ENCODE results near the gene C1R. TPM values are rescaled to one million over a fixed set of nuclear protein-coding genes. Genes with fewer than 3 reads are reported as not detected.

C1R gene
- polyA plus RNA-seq, 3 donors = 0.14 to 0.88 TPM; not detected in 1

DNA sequence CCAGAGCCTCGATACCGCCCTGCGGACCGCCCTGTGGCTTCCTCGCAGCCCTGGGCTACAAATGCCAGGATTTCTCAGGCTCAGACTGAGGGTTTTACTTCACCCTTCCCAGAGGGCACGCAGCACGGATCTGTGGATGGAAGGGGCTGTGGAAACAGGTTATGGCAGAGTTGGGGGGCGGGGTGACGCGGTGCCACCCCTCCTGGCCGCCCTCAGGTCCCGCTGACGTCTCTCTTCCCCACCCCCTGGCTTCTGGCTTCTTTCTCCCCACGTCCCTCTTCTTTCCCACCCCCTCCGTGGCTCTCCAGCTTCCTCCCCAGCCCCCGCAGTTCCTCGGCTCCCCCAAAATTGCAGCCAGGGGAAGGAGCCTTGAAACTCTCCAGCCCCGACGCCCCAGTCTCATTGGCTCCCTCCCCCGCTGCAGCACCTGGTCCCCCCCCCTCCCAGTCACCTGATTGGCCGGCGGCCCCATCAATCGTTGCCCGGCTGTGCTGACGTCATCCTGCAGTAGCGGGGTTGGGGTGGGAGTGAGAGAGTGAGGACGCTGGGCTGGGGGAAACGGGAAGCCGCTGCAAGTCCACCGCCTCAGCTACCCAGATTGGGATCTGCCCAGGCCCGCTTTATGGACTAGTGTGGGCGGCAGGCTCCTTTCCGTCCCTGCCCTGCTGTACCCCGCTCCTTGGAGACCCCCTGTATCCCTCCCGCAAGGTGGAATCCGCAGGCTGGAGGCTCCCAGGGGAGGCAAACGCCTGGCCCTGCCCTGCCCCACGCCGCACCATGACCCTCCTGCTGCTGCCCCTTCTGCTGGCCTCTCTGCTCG is 37.8 kb upstream of the C1R start, which contains the start of gene CLSTN3:
TSS of gene CLSTN3 (plus strand) at position 500 of the 820 bp plus-strand sequence. CDS start at position 778, 278 bp downstream.
- H3K79me2 ChIP-seq (ENCODE audit: insufficient read depth, low read length) = no peaks in the 10 kb centered on the region
- intact Hi-C loops (cut with micrococcal nuclease) = no loop called here
- peak within 1 kb of the TSS; percentile 38 for H3K9ac ChIP-seq (ENCODE audit: insufficient read depth, low read length, poor library complexity, severe bottlenecking)
- H3K9me3 Mint-ChIP-seq = peaks cover 0 to 17% (median 6%) of the 10 kb centered on the region in 7 donors
- peaks cover 26 to 27% of the 10 kb centered on the region in 2 donors for H3K4me1 ChIP-seq (ENCODE audit: control insufficient read depth in 1 of 2, insufficient read depth in 2 of 2, low read length in 2 of 2)
- H4K20me1 ChIP-seq (ENCODE audit: insufficient read depth, low read length) = no peaks in the 10 kb centered on the region
- peaks cover 44 to 51% (median 45%) of the 10 kb centered on the region in 3 donors for H3K27me3 Mint-ChIP-seq (ENCODE audit: low read depth in 3 of 3)
- peak within 1 kb of the TSS; percentile 72 for H2AFZ ChIP-seq (ENCODE audit: insufficient read depth, low read depth, low read length, poor library complexity, severe bottlenecking)
- H3K4me3 Mint-ChIP-seq = peak within 1 kb of the TSS; percentile 73 to 91
- H3K4me2 ChIP-seq (replicated peaks; ENCODE audit: extremely low read depth, low read length, poor library complexity, severe bottlenecking) = peak within 1 kb of the TSS; percentile 81
- peaks cover 31% of the 10 kb centered on the region for H3K4me1 Mint-ChIP-seq
- peaks cover 19 to 43% of the 10 kb centered on the region in 2 donors for H3K27me3 ChIP-seq (ENCODE audit: control insufficient read depth in 2 of 2, insufficient read depth in 2 of 2, low read length in 2 of 2)
- peak within 1 kb of the TSS in 3 of 7 donors; percentile 36 to 82 (median 50) for H3K27ac Mint-ChIP-seq
- TF ChIP-seq, protein P1, sequence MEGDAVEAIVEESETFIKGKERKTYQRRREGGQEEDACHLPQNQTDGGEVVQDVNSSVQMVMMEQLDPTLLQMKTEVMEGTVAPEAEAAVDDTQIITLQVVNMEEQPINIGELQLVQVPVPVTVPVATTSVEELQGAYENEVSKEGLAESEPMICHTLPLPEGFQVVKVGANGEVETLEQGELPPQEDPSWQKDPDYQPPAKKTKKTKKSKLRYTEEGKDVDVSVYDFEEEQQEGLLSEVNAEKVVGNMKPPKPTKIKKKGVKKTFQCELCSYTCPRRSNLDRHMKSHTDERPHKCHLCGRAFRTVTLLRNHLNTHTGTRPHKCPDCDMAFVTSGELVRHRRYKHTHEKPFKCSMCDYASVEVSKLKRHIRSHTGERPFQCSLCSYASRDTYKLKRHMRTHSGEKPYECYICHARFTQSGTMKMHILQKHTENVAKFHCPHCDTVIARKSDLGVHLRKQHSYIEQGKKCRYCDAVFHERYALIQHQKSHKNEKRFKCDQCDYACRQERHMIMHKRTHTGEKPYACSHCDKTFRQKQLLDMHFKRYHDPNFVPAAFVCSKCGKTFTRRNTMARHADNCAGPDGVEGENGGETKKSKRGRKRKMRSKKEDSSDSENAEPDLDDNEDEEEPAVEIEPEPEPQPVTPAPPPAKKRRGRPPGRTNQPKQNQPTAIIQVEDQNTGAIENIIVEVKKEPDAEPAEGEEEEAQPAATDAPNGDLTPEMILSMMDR (IDR thresholded peaks at IDR 0.05) = no peak
- peak within 1 kb of the TSS; percentile 12 to 70 (median 18) for H3K4me3 ChIP-seq (replicated peaks in 1 of 3; ENCODE audit: low read depth in 2 of 3, low read length in 3 of 3)
- peak; percentile 48 to 75 (median 50) for DNase-seq
- under 1% methylated on average over 21 of the region's 40 CpGs for WGBS (ENCODE audit: insufficient coverage)
- no peak within 1 kb of the TSS for H3K27ac ChIP-seq (ENCODE audit: low read depth in 1 of 2, low read length in 2 of 2)
- H3K36me3 Mint-ChIP-seq = peaks cover 17 to 26% of the 10 kb centered on the region in 2 donors
- no peaks in the 10 kb centered on the region for H3K36me3 ChIP-seq (replicated peaks in 1 of 2; ENCODE audit: control insufficient read depth in 1 of 2, insufficient read depth in 2 of 2, low read length in 2 of 2)
- no peaks in the 10 kb centered on the region for H3K9me3 ChIP-seq (replicated peaks in 1 of 2; ENCODE audit: control insufficient read depth in 1 of 2, insufficient read depth in 1 of 2, low read length in 2 of 2)

DNA sequence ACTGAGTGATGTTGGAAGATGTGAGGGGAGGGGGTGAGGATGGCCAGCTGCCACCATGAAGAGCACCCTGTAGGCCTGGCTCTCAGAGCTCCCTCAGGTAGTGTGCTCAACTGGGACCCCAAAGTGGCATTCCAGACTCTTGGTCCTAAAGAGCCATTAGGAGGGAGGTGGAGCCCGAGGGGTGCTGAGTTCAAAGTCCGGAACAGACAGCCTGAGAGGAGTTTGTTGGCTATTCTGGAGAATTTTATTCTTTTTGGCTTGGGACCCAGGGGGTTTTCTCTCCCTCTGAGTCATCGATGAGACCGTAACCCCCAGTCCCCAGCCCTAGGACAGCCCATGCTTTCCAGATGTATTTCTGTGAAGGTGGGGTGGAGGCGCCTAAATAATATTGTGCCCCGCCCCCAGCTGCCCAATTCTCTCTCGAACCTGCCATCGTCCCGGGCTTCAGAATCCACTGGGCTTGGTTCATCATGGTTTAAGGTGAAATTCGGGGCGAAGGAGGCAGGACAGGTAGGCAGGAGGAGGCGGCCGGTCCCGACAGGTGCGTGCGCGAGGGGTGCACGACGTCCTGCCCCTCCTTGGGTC is 37.1 kb upstream of the C1R start:
- Mint-ChIP-seq H3K27me3 (ENCODE audit: low read depth in 3 of 3) (peaks cover 42 to 49% (median 49%) of the 10 kb centered on the region in 3 donors), H3K4me3 (peak overlapping the region; percentile 73 to 91), H3K4me1 (peaks cover 31% of the 10 kb centered on the region), H3K36me3 (peaks cover 17 to 26% of the 10 kb centered on the region in 2 donors), H3K27ac (peak overlapping the region in 1 of 7 donors; percentile 66), H3K9me3 (peaks cover 0 to 20% (median 6%) of the 10 kb centered on the region in 7 donors)
- intact Hi-C loops (cut with micrococcal nuclease) = no loop called here
- H3K79me2 ChIP-seq (ENCODE audit: insufficient read depth, low read length) = no peaks in the 10 kb centered on the region
- H3K36me3 ChIP-seq (replicated peaks in 1 of 2; ENCODE audit: control insufficient read depth in 1 of 2, insufficient read depth in 2 of 2, low read length in 2 of 2) = no peaks in the 10 kb centered on the region
- 13% methylated on average over 14 of the region's 19 CpGs for WGBS (ENCODE audit: insufficient coverage)
- H2AFZ ChIP-seq (ENCODE audit: insufficient read depth, low read depth, low read length, poor library complexity, severe bottlenecking) = peak overlapping the region; percentile 72
- H3K4me2 ChIP-seq (replicated peaks; ENCODE audit: extremely low read depth, low read length, poor library complexity, severe bottlenecking) = peak overlapping the region; percentile 81
- DNase-seq = peak in 1 of 3 donors; percentile 26
- peak overlapping the region; percentile 38 for H3K9ac ChIP-seq (ENCODE audit: insufficient read depth, low read length, poor library complexity, severe bottlenecking)
- peaks cover 19 to 43% of the 10 kb centered on the region in 2 donors for H3K27me3 ChIP-seq (ENCODE audit: control insufficient read depth in 2 of 2, insufficient read depth in 2 of 2, low read length in 2 of 2)
- TF ChIP-seq, protein P1 (IDR thresholded peaks at IDR 0.05) = no peak
- H3K4me1 ChIP-seq (ENCODE audit: control insufficient read depth in 1 of 2, insufficient read depth in 2 of 2, low read length in 2 of 2) = peaks cover 26 to 27% of the 10 kb centered on the region in 2 donors
- peak overlapping the region; percentile 12 to 70 (median 18) for H3K4me3 ChIP-seq (replicated peaks in 1 of 3; ENCODE audit: low read depth in 2 of 3, low read length in 3 of 3)
- no peaks in the 10 kb centered on the region for H3K9me3 ChIP-seq (replicated peaks in 1 of 2; ENCODE audit: control insufficient read depth in 1 of 2, insufficient read depth in 1 of 2, low read length in 2 of 2)
- H4K20me1 ChIP-seq (ENCODE audit: insufficient read depth, low read length) = no peaks in the 10 kb centered on the region
- H3K27ac ChIP-seq (ENCODE audit: low read depth in 1 of 2, low read length in 2 of 2) = no peak overlapping the region
